GM18951 (cell line): ENCODE data around the gene SGMS1.

ENCODE experiments used
- POLR2A ChIP-seq: IDR thresholded peaks from 4 replicates; pipeline ENCODE4 v1.6.1; 2011; ENCODE audit warnings: mild to moderate bottlenecking; ENCODE audit not compliant: insufficient read length, insufficient read depth; ENCODE audit errors: extremely low read depth
- in situ Hi-C: fragments of 300-500 bp; cut with MboI; formaldehyde crosslinking; loops from one replicate; pipeline ENCODE4 v1.12.0; 2022; ENCODE audit warnings: low sequenced_read_pairs, mixed read lengths, inconsistent platforms; ENCODE audit not compliant: unreplicated experiment

SGMS1 gene

GRCh38 chr10:50593523-50594376, 30.0 kb downstream of the SGMS1 start:
- TF ChIP-seq POLR2A: no peak
- in situ Hi-C loops: no loop called here

- in situ Hi-C loops: no loop called here
- TF ChIP-seq POLR2A: no peak
Observed at GRCh38 chr10:50592961-50593418, 30.8 kb downstream of the SGMS1 start.

GRCh38 chr10:50590935-50591334, 32.8 kb downstream of the SGMS1 start:
- TF ChIP-seq POLR2A: no peak
- in situ Hi-C loops: no loop called here

- in situ Hi-C loops: no loop called here
- TF ChIP-seq POLR2A: no peak
Observed at GRCh38 chr10:50586740-50587088, 37.0 kb downstream of the SGMS1 start.

- TF ChIP-seq POLR2A: no peak
- in situ Hi-C loops: no loop called here
Observed at GRCh38 chr10:50585921-50586739, 37.6 kb downstream of the SGMS1 start.

- in situ Hi-C loops: no loop called here
- no peak for TF ChIP-seq POLR2A
Observed at GRCh38 chr10:50582766-50583762, 40.7 kb downstream of the SGMS1 start.

- TF ChIP-seq POLR2A: no peak
- in situ Hi-C loops: no loop called here
Observed at GRCh38 chr10:50582046-50582445, 41.7 kb downstream of the SGMS1 start.

- in situ Hi-C loops: no loop called here
- no peak for TF ChIP-seq POLR2A
Observed at GRCh38 chr10:50580262-50580891, 43.4 kb downstream of the SGMS1 start.

GRCh38 chr10:50579491-50580261, 44.1 kb downstream of the SGMS1 start:
- no peak for TF ChIP-seq POLR2A
- in situ Hi-C loops: no loop called here

GRCh38 chr10:50578949-50579348, 44.8 kb downstream of the SGMS1 start:
- TF ChIP-seq POLR2A: no peak
- in situ Hi-C loops: no loop called here

GRCh38 chr10:50577681-50578350, 45.9 kb downstream of the SGMS1 start:
- in situ Hi-C loops: no loop called here
- no peak for TF ChIP-seq POLR2A
